ENCODE data around the gene CSE1L.
"Not testable (repeated sequence)": the region's sequence is repeated elsewhere in the genome, so short reads cannot be mapped to it uniquely, and the experiment has no call there.

The CSE1L gene

DNA sequence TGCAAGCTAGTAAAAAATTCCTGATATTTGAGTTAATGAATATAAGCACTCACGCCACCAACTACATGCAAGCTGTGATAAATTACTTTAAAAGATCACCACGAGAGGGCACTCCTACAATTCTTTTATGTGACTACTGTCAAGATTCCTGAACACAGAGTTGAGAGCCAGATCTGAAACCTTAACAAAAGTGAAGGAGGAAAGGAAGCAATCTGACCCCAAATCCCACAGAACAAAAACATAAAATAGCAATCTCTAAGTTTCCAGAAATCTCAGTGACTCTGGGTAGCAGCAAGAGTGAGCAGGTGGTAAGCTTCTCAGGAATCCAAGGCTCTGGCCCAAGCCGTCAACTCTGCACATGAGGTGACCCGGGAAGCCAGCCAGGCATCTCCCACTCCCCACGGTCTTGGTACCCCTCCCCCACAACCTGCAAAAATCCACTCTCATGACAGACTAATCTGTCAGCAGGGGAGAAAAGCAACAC is 86.9 kb downstream of the CSE1L start:
- DNase-seq (ENCODE audit: low read depth) = no peak

DNA sequence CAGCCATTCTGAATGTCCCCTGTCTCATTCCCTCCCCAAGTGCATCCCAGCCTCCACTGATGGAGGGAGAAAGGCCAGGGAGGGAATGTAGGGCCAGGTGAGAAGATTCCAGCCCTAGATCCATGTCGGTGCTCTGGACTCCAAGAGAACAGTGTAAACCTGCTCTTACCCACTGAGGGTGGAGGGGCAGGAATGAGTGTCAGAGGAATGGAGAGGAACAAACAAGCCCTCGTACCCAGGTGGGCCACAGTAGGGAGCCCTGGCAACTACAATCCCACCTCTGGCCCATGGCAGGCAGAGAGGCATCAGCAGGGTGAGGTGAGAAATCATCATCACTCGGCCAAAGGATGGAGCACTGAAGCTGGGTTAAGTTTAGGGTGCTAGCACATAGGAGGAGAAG is 87.5 kb downstream of the CSE1L start:
- DNase-seq (ENCODE audit: low read depth) = no peak

GRCh38 chr20:49134797-49135196 is 88.7 kb downstream of the CSE1L start:
- not testable (repeated sequence) for DNase-seq (ENCODE audit: low read depth)

- DNase-seq (ENCODE audit: low read depth) = no peak
These were observed 90.9 kb downstream of the CSE1L start for GRCh38 chr20:49136817-49137571.

GRCh38 chr20:49138431-49138830 is 92.3 kb downstream of the CSE1L start:
- no peak for DNase-seq (ENCODE audit: low read depth)

- no peak for DNase-seq (ENCODE audit: low read depth)
These were observed 94.3 kb downstream of the CSE1L start for GRCh38 chr20:49140411-49140810.

DNA sequence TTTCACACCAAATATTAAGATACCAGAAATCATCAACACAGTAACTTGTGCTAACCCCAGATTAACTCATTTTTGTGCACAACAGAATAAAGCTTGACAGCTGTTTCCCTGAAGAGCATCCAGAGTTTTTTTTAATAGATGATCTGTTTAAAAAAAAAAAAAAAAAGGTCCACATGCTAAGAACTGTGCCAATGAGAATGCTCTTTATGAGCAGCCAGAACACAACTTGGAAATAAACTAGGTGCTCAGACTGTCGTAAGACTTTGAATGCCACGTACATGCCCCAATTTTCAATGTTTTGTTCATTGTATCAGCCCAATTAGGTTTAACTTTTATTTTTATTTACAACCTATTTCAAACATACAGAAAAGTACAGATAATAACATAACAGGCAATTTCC is 94.7 kb downstream of the CSE1L start:
- no peak for DNase-seq (ENCODE audit: low read depth)

All from stimulated activated CD8-positive, alpha-beta memory T cell treated with anti-CD3 and anti-CD28 coated beads, Interleukin-12 subunit alpha, Interleukin-12 subunit beta, amount 100 ng/mL, for 1 hour (primary cell).